ENCODE data around the gene SPIB. TPM values are rescaled to one million over a fixed set of nuclear protein-coding genes. Genes with fewer than 3 reads are reported as not detected.

SPIB gene
- total and polyA plus RNA-seq, 4 donors: 0.09 to 5.0 (median 0.36) TPM

GRCh38 chr19:50414864-50415660, 3.7 kb upstream of the SPIB start:
- Histone ChIP-seq H3K9me3 (ENCODE audit: control insufficient read depth in 4 of 4, low read length in 3 of 4) (no peaks in the 10 kb centered on the region), H3K4me3 (ENCODE audit: low read depth in 1 of 3, low read length in 3 of 3) (no peak overlapping the region), H3K27ac (ENCODE audit: low read depth in 1 of 2, low read length in 2 of 2) (peak overlapping the region in 1 of 2 donors; percentile 20), H3K9ac (ENCODE audit: low read depth in 1 of 2, low read length in 2 of 2) (no peak overlapping the region), H3K27me3 (ENCODE audit: control insufficient read depth in 4 of 4, insufficient read depth in 4 of 4, low read length in 3 of 4) (peaks cover 0 to 3% (median 0%) of the 10 kb centered on the region in 4 donors), H3K4me1 (ENCODE audit: control insufficient read depth in 4 of 4, insufficient read depth in 4 of 4, low read length in 3 of 4) (no peaks in the 10 kb centered on the region), H3K36me3 (ENCODE audit: control insufficient read depth in 4 of 4, insufficient read depth in 3 of 4, low read depth in 1 of 4, low read length in 3 of 4) (no peaks in the 10 kb centered on the region)
- TF ChIP-seq REST (IDR thresholded peaks at IDR 0.05): no peak
- TF ChIP-seq RAD21 (IDR thresholded peaks at IDR 0.05): peak; percentile 63 to 81
- TF ChIP-seq CTCF (IDR thresholded peaks at IDR 0.05; ENCODE audit: low read depth, low read length, missing input control): peak; percentile 82
- DNase-seq (ENCODE audit: low spot score): peak; percentile 89
- WGBS: 57% methylated on average over 37 of the region's 37 CpGs

- Histone ChIP-seq H3K4me3 (ENCODE audit: low read depth in 1 of 3, low read length in 3 of 3) (no peak overlapping the region), H3K36me3 (ENCODE audit: control insufficient read depth in 4 of 4, insufficient read depth in 3 of 4, low read depth in 1 of 4, low read length in 3 of 4) (no peaks in the 10 kb centered on the region), H3K27ac (ENCODE audit: low read depth in 1 of 2, low read length in 2 of 2) (no peak overlapping the region), H3K4me1 (ENCODE audit: control insufficient read depth in 4 of 4, insufficient read depth in 4 of 4, low read length in 3 of 4) (no peaks in the 10 kb centered on the region), H3K9me3 (ENCODE audit: control insufficient read depth in 4 of 4, low read length in 3 of 4) (no peaks in the 10 kb centered on the region), H3K9ac (ENCODE audit: low read depth in 1 of 2, low read length in 2 of 2) (no peak overlapping the region), H3K27me3 (ENCODE audit: control insufficient read depth in 4 of 4, insufficient read depth in 4 of 4, low read length in 3 of 4) (peaks cover 0 to 3% (median 0%) of the 10 kb centered on the region in 4 donors)
- peak; percentile 59 for DNase-seq (ENCODE audit: low spot score)
- 81% methylated on average over 22 of the region's 22 CpGs for WGBS
- TF ChIP-seq MAX (IDR thresholded peaks at IDR 0.05): no peak
- no peak for TF ChIP-seq FOXA1 (IDR thresholded peaks at IDR 0.05)
- TF ChIP-seq HNF4A (conservative IDR thresholded peaks at IDR 0.05): no peak
- no peak for TF ChIP-seq ATF3 (IDR thresholded peaks at IDR 0.05)
- no peak for TF ChIP-seq NR2F2 (IDR thresholded peaks at IDR 0.05)
- TF ChIP-seq GABPA (IDR thresholded peaks at IDR 0.05 in 1 of 2, conservative IDR thresholded peaks at IDR 0.05 in 1 of 2): no peak
- TF ChIP-seq SP1 (IDR thresholded peaks at IDR 0.05): no peak
- TF ChIP-seq HNF4G (IDR thresholded peaks at IDR 0.05): no peak
- no peak for TF ChIP-seq FOXA2 (IDR thresholded peaks at IDR 0.05)
- TF ChIP-seq ZBTB33 (IDR thresholded peaks at IDR 0.05): no peak
- no peak for TF ChIP-seq JUND (IDR thresholded peaks at IDR 0.05)
- no peak for TF ChIP-seq RXRA (IDR thresholded peaks at IDR 0.05)
- no peak for TF ChIP-seq CTCF (IDR thresholded peaks at IDR 0.05; ENCODE audit: low read depth, low read length, missing input control)
- TF ChIP-seq EGR1 (IDR thresholded peaks at IDR 0.05; ENCODE audit: low read depth in 2 of 2): no peak
- no peak for TF ChIP-seq REST (IDR thresholded peaks at IDR 0.05)
Measured at GRCh38 chr19:50415661-50416033, 3.1 kb upstream of the SPIB start.

Measured in liver (tissue), 9 donors.